ENCODE measurements around the gene CCDC61. TPM values are rescaled to one million over a fixed set of nuclear protein-coding genes. Genes with fewer than 3 reads are reported as not detected.

The CCDC61 gene
- total and polyA plus RNA-seq, 2 experiments from 2014 or later = 2.6 to 6.9 TPM

- no peaks in the 10 kb centered on the region for H3K4me1 ChIP-seq (ENCODE audit: insufficient read depth)
- DNase-seq = no peak
- H3K36me3 ChIP-seq (ENCODE audit: low read depth) = no peaks in the 10 kb centered on the region
- no peak overlapping the region for H3K27ac ChIP-seq
- no peaks in the 10 kb centered on the region for H3F3A ChIP-seq (ENCODE audit: insufficient read depth)
- no peak overlapping the region; the same call in 1 of the 2 replicates for H2AFZ ChIP-seq
- no peaks in the 10 kb centered on the region for H4K20me1 ChIP-seq (ENCODE audit: insufficient read depth)
- no peaks in the 10 kb centered on the region for H3K9me3 ChIP-seq (ENCODE audit: low read depth)
- 67 to 79% methylated on average over 8 of the region's 8 CpGs for WGBS, 2 experiments (ENCODE audit: low coverage in 1 of 2, low lambda C conversion rate in 2 of 2, missing lambda C conversion rate in 2 of 2)
- no peaks in the 10 kb centered on the region for H3K79me2 ChIP-seq (ENCODE audit: insufficient read depth)
- no peak for TF ChIP-seq EZH2phosphoT487 (IDR thresholded peaks at IDR 0.05; ENCODE audit: insufficient read depth, low read depth)
- no peak for TF ChIP-seq EZH2 (IDR thresholded peaks at IDR 0.05; ENCODE audit: insufficient read depth, poor library complexity, severe bottlenecking)
- no peak overlapping the region for H3K4me2 ChIP-seq (ENCODE audit: unreplicated experiment)
- H3K4me3 ChIP-seq = no peak overlapping the region
- no peak overlapping the region for H3K9ac ChIP-seq
- no peaks in the 10 kb centered on the region; the same call in 1 of the 2 replicates for H3K27me3 ChIP-seq (replicated peaks; ENCODE audit: insufficient read depth)
- no peaks in the 10 kb centered on the region for H3K9me2 ChIP-seq (ENCODE audit: insufficient read depth)
- in situ Hi-C loops (cut with MboI) = no loop called here
These were observed 41.6 kb upstream of the CCDC61 start for GRCh38 chr19:45953676-45954075.

DNA sequence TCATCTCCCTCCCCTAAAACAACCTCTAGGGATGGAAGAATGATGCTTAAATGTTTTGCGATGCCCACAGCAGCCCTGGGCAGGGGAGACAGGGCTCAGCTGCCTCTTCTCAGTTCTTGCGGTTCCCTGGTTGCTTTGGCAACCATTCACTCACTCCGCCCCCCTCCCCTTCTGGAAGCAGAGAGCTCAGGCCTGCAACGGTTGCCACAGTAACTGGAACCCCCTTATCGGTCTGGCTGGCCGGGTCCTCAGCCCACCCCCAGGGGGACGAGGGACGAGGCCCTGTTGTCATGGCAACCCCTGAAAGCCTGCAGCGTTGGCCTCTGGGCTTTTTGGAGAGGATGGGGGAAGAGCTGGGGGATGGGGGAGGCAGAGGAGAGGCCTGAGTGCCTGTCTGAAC, 41.1 kb upstream of the CCDC61 start:
- H3K4me3 ChIP-seq = no peak overlapping the region
- H3K27ac ChIP-seq = no peak overlapping the region
- H3K4me1 ChIP-seq (ENCODE audit: insufficient read depth) = no peaks in the 10 kb centered on the region
- no peak overlapping the region for H3K9ac ChIP-seq
- H3F3A ChIP-seq (ENCODE audit: insufficient read depth) = no peaks in the 10 kb centered on the region
- H3K27me3 ChIP-seq (replicated peaks; ENCODE audit: insufficient read depth) = peaks cover 2% of the 10 kb centered on the region; the same call in 1 of the 2 replicates
- no peaks in the 10 kb centered on the region for H3K9me3 ChIP-seq (ENCODE audit: low read depth)
- no peak for DNase-seq
- H3K4me2 ChIP-seq (ENCODE audit: unreplicated experiment) = no peak overlapping the region
- no peaks in the 10 kb centered on the region for H3K79me2 ChIP-seq (ENCODE audit: insufficient read depth)
- H2AFZ ChIP-seq = no peak overlapping the region
- 6 to 8% methylated on average over 9 of the region's 9 CpGs for WGBS, 2 experiments (ENCODE audit: low coverage in 1 of 2, low lambda C conversion rate in 2 of 2, missing lambda C conversion rate in 2 of 2)
- H3K36me3 ChIP-seq (ENCODE audit: low read depth) = no peaks in the 10 kb centered on the region
- TF ChIP-seq EZH2 (IDR thresholded peaks at IDR 0.05; ENCODE audit: insufficient read depth, poor library complexity, severe bottlenecking) (no peak), EZH2phosphoT487 (IDR thresholded peaks at IDR 0.05; ENCODE audit: insufficient read depth, low read depth) (no peak)
- no peaks in the 10 kb centered on the region for H3K9me2 ChIP-seq (ENCODE audit: insufficient read depth)
- no peaks in the 10 kb centered on the region for H4K20me1 ChIP-seq (ENCODE audit: insufficient read depth)
- in situ Hi-C loops (cut with MboI) = no loop called here

DNA sequence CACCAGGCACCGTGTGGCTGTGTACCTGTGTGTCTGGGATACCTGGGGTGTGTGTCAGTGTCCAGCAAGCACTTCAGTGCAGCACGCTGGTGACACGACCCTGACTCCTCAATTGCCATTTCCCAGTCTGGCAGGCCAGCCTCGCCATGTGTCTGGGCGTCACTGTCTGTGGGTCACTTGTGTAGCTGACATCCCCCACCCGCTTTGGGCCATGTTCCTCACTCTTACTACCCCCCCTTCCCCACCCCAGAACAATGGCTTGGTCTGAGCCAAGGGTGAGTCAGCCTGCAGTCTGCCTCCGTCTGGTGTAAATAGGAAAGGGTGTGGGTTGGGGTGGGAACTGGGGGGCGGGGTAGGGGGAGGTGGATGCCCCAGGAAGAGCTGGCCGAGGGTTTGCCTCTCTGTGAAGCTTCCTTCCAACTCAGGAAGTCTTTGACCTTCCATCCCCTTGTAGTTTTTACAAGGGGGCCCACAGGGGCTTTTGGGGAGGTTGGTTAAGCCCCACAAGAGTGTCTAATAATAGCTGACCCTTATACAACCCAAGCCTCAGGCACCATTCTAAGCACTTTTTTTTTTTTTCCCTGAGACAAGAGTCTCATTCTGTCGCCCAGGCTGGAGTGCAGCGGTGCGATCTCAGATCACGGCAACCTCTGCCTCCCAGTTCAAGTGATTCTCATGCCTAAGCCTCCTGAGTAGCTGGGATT, 39.2 kb upstream of the CCDC61 start:
- TF ChIP-seq EZH2 (IDR thresholded peaks at IDR 0.05; ENCODE audit: insufficient read depth, poor library complexity, severe bottlenecking) (no peak), EZH2phosphoT487 (IDR thresholded peaks at IDR 0.05; ENCODE audit: insufficient read depth, low read depth) (no peak)
- WGBS, 2 experiments (ENCODE audit: low coverage in 1 of 2, low lambda C conversion rate in 2 of 2, missing lambda C conversion rate in 2 of 2) = 57 to 63% methylated on average over 12 to 13 of the region's 13 CpGs
- no peak for DNase-seq

GRCh38 chr19:45958320-45958719, 36.9 kb upstream of the CCDC61 start:
- H3K4me3 ChIP-seq = no peak overlapping the region
- no peaks in the 10 kb centered on the region for H3K9me3 ChIP-seq (ENCODE audit: low read depth)
- H3K4me2 ChIP-seq (ENCODE audit: unreplicated experiment) = no peak overlapping the region
- TF ChIP-seq EZH2phosphoT487 (IDR thresholded peaks at IDR 0.05; ENCODE audit: insufficient read depth, low read depth) = no peak
- no peak for TF ChIP-seq EZH2 (IDR thresholded peaks at IDR 0.05; ENCODE audit: insufficient read depth, poor library complexity, severe bottlenecking)
- peaks cover 16% of the 10 kb centered on the region for H3K27me3 ChIP-seq (replicated peaks; ENCODE audit: insufficient read depth)
- 59 to 69% methylated on average over 6 of the region's 6 CpGs for WGBS, 2 experiments (ENCODE audit: low coverage in 1 of 2, low lambda C conversion rate in 2 of 2, missing lambda C conversion rate in 2 of 2)
- no peaks in the 10 kb centered on the region for H3K36me3 ChIP-seq (ENCODE audit: low read depth)
- in situ Hi-C loops (cut with MboI) = no loop called here
- H4K20me1 ChIP-seq (ENCODE audit: insufficient read depth) = no peaks in the 10 kb centered on the region
- no peak overlapping the region for H3K27ac ChIP-seq
- H3K9ac ChIP-seq = no peak overlapping the region
- no peaks in the 10 kb centered on the region for H3K79me2 ChIP-seq (ENCODE audit: insufficient read depth)
- no peaks in the 10 kb centered on the region for H3K9me2 ChIP-seq (ENCODE audit: insufficient read depth)
- no peaks in the 10 kb centered on the region for H3F3A ChIP-seq (ENCODE audit: insufficient read depth)
- no peak overlapping the region for H2AFZ ChIP-seq
- no peak for DNase-seq
- H3K4me1 ChIP-seq (ENCODE audit: insufficient read depth) = no peaks in the 10 kb centered on the region

More for the DNA sequence above, 39.2 kb upstream of the CCDC61 start:
- Histone ChIP-seq H3K9me2 (ENCODE audit: insufficient read depth) (no peaks in the 10 kb centered on the region), H3K4me3 (no peak overlapping the region), H3K4me2 (ENCODE audit: unreplicated experiment) (no peak overlapping the region), H3K9ac (no peak overlapping the region), H3F3A (ENCODE audit: insufficient read depth) (no peaks in the 10 kb centered on the region), H3K27ac (no peak overlapping the region), H3K27me3 (replicated peaks; ENCODE audit: insufficient read depth) (peaks cover 10% of the 10 kb centered on the region), H3K4me1 (ENCODE audit: insufficient read depth) (no peaks in the 10 kb centered on the region), H3K36me3 (ENCODE audit: low read depth) (no peaks in the 10 kb centered on the region), H3K79me2 (ENCODE audit: insufficient read depth) (no peaks in the 10 kb centered on the region), H4K20me1 (ENCODE audit: insufficient read depth) (no peaks in the 10 kb centered on the region), H2AFZ (no peak overlapping the region), H3K9me3 (ENCODE audit: low read depth) (no peaks in the 10 kb centered on the region)
- in situ Hi-C loops (cut with MboI) = no loop called here

Measured in GM23248 (cell line).